Cardiac fibroblast (primary cell): ENCODE results near the gene ZNF454.

Source experiments
- DNase-seq, 2 donors: peaks; one replicate each; pipeline versions ENCODE4 v3.0.0 to v3.0.0-alpha.2; 2010; ENCODE audit warnings: low read depth in 2 of 2
- H3K4me3 ChIP-seq, 2 donors: replicated peaks in 1 of 2; 1 replicate in 1 of 2; 2 replicates in 1 of 2; pipeline ENCODE4 v1.5.1; 2011; ENCODE audit warnings: low read depth in 2 of 2, low read length in 2 of 2, mild to moderate bottlenecking in 2 of 2, moderate library complexity in 1 of 2
- TF ChIP-seq, protein P1 (sequence below): IDR thresholded peaks from one replicate; pipeline ENCODE4 v1.5.1; 2011; ENCODE audit warnings: low read depth, mild to moderate bottlenecking, low read length, inconsistent platforms

The ZNF454 gene

DNA sequence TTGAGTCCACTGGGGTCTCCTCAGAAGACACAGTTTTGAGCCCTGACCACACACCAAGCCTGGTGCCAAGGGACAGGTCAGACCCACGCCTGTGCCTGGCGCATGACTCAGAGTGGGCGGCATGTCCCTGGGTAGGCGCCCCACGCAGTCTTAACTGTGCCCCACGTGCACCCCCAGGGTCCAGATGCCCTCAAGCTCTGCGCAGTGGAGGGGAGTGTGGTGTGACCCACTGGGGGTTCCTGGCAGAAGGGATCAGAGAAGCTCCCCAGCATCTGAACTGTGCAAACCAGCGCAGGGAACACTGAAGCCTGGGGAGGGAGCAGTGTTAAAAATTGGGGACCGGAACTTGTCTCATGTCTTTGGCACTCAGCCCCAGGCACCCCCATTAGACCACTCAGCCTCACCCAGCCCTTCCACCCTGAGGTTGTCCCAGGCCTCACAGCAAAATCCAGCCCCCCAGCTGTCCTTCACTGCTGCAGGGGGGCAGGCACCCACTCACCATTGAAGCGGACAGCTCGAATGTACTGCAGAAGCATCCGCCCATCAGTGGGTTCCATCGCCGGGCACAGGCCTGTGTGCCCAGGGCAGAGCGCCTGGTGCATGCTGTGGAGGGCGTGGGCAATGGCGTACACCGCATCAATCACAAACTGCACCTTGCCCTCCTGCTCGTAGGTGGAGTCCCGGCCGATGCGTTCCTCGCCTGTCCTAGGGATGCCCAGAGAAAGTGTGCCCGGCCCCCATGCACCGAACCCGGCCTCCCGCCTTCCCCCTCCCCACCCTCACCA is 47.6 kb downstream of the ZNF454 start:
- DNase-seq = no peak
- TF ChIP-seq, protein P1, sequence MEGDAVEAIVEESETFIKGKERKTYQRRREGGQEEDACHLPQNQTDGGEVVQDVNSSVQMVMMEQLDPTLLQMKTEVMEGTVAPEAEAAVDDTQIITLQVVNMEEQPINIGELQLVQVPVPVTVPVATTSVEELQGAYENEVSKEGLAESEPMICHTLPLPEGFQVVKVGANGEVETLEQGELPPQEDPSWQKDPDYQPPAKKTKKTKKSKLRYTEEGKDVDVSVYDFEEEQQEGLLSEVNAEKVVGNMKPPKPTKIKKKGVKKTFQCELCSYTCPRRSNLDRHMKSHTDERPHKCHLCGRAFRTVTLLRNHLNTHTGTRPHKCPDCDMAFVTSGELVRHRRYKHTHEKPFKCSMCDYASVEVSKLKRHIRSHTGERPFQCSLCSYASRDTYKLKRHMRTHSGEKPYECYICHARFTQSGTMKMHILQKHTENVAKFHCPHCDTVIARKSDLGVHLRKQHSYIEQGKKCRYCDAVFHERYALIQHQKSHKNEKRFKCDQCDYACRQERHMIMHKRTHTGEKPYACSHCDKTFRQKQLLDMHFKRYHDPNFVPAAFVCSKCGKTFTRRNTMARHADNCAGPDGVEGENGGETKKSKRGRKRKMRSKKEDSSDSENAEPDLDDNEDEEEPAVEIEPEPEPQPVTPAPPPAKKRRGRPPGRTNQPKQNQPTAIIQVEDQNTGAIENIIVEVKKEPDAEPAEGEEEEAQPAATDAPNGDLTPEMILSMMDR = no peak

DNA sequence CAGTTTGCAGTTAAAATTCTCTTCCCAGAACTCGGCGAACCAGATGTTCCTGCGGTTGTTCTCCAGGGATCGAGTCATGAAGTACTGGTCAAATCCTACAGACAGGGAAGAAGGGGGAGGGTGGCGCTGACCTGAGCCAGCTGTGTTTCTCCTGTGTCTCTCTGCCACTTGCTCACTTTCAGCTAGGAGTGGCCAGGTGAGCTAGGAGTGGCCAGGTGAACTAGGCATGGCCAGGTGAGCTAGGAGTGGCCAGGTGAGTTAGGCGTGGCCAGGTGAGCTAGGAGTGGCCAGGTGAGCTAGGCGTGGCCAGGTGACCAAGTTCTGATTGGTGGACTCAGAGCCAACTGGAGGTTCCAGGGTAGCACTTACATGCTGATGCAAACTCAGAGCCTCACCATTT is 48.3 kb downstream of the ZNF454 start:
- DNase-seq = no peak
- no peak overlapping the region for H3K4me3 ChIP-seq

More for the DNA sequence above, 47.6 kb downstream of the ZNF454 start:
- no peak overlapping the region for H3K4me3 ChIP-seq

DNA sequence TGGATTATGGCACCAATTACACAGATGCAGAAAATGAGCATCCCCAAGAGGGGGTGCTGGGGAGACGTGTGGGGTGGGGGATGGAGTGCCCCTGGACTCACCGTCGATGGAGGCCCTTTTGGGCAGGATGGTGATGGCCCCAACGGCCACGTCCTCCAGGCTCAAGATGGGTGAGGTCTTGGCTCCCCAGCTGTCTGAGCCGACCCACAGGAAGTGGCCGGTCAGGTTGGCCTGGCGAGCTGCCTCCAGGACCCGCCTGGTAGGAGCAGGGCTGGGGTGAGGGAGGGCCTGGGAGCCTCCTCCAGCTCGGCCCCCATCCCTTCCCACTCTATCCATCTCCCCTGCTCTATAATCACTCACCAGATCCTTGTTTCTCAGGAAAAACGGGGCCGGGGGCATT is 49.5 kb downstream of the ZNF454 start:
- TF ChIP-seq, protein P1 = no peak
- DNase-seq = no peak
- no peak overlapping the region for H3K4me3 ChIP-seq

More for the DNA sequence above, 48.3 kb downstream of the ZNF454 start:
- TF ChIP-seq, protein P1 = no peak

DNA sequence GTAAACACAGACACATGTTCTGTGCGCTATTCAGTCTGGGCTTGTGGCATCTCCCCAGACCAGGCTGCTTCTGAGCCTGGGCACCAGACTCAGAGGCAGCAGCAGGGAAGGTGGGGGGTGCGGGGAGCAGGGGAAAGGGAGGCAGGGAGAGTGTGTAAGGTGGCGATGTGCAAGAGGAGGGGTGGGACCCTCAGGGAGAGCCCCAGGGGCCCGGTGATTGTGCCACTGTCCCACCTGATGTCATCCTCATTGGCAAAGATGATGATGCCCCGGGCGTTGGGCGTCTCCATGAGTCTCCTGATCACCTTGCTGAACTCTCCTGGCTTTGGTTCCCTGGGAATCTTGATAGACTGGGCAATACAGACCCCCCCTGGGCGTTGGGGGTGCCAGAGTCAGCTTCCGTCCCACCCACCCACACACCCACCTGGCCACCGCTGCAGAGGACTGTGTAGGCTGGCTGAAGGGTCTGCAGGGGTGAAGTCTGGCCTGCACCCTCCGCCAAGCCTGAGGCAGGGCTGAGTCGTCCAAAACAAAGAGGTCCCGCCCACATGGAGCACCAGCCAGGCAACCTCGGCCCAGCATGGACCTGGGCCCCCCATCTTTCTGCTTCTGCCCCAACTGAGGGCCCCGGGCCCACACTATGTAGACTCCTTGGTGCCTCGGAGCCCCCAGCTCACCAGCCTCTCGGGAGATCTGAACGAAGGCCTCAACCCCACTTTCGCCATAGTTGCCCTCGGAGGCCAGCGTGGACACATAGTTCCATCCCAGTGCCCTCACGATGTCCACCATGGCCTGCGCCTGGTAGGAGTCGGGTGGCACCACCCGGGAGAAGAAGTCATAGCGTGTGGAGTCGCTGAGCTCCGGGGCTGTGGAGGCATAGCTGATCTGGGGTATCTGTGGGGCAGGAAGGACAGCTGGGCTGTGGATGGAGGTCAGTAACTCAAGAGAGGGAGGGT is 50.5 kb downstream of the ZNF454 start:
- TF ChIP-seq, protein P1 = no peak
- DNase-seq = no peak

DNA sequence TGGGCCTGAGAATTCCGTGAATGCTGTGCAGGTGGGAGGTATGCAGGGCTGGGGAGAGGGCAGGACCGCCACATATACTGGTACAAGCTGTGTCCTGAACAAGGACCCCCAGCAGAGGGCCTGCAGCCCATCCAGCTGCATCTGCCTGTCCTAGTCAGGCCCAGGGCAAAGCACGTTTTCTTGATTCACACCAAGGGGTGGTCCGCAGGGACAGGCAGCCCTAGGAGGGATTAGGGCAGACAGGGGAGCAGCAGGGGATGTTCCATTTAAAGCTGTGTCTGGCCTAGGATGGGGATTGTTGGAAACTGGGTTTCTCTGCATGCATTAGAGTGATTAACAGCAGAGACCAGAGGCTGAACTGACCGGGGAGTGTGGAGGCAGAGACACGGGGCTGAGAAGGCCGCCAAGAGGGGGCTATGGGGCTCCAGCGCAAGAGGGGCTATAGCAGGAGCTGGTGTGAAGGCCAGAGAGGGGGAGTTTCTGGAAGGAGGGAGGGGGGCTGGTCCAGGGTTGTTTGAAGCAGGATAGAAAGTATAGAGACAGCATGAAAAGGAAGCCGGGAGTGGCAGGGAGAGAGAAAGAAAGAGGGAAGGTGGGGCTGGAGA is 51.4 kb downstream of the ZNF454 start:
- DNase-seq = no peak
- TF ChIP-seq, protein P1 = no peak
- H3K4me3 ChIP-seq = no peak overlapping the region

More for the DNA sequence above, 50.5 kb downstream of the ZNF454 start:
- no peak overlapping the region for H3K4me3 ChIP-seq

DNA sequence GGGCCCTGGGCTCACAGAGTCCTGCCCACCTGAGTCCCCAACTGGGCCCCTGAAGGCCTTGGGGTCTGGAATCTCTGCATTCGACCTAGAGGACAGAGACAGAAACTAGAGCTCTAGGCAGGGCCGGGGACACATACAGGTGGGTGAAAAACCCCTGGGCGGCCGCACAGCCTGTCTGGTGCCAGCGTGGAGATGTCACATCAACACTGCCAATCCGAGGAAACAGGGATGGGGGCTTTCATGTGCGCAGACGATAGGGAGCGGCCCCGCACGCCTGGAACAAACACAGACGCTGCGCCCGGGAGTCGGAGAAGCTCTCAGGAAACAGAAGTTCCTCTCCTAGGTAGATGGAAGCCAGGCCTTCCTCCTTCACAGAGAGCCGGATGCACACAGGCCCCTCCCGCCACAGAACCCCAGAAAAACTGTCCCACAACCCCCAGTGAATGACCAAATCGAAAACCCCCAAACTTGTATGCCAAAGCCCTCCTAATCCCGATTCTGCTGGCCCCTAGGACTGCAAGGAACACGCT is 52.3 kb downstream of the ZNF454 start:
- TF ChIP-seq, protein P1 = no peak
- DNase-seq = no peak
- no peak overlapping the region for H3K4me3 ChIP-seq
